Activated CD8-positive, alpha-beta memory T cell treated with anti-CD3 and anti-CD28 coated beads, Interleukin-2, amount 50 U/mL, for 1 hour (primary cell): ENCODE results near the gene SPINT2.

Experiments
- DNase-seq: peaks from one replicate; pipeline ENCODE4 v3.0.0-alpha.2; 2020; ENCODE audit errors: extremely low read depth

Gene SPINT2

DNA sequence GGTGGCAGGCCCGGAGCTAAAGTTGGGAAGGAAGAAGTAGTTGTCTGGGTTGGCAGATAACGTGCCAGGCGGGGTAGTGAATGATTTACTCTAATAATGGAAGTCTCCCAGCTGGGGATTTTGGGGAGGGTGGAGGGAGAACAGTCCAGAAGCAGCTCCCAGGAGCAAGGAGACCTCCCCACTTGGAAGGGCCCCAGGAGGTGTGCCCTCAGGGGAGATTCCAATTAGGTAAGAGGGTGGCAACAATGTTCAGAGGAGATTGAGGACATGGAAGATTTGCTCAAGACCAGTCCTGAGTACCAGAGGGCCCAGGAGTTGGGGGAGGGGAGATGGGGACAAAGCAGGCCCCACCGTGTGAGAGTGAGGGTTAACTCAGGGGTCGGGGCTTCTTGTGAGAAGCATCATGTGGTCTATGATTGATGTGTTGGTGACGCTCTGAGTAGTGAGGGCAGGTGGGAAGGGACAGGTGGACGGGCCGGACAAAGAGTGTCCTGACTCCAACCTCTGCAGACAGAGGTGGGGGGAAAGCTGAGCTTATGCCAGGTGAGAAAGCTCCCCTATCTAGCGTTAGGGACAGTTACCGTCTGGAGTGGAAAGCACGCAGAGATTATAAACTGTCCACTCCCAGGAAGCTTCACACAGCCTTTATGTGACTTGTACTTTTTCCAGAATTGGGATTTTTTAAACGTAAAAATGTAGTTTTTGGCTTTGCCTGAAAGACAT lies 3.5 kb downstream of the SPINT2 start:
- DNase-seq, result no peak

DNA sequence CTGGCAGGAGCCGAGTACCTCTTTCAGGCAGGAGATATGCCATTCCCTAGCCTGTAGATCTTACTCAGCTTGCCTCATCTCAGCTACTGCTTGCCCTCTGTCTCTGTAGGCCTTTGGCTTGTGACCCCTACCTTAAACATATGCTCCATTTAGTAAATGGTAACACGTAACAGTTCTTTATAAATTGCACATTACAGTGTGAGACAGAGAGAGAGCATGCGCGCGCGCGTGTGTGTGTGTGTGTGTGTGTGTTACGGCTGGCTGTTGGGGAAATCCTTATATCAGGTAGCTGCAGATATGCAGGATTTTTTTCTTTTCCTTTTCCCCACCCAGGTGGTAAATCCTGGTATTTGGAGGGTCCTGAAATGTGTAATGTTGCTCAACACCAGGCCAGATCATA lies 4.2 kb downstream of the SPINT2 start:
- no peak for DNase-seq

DNA sequence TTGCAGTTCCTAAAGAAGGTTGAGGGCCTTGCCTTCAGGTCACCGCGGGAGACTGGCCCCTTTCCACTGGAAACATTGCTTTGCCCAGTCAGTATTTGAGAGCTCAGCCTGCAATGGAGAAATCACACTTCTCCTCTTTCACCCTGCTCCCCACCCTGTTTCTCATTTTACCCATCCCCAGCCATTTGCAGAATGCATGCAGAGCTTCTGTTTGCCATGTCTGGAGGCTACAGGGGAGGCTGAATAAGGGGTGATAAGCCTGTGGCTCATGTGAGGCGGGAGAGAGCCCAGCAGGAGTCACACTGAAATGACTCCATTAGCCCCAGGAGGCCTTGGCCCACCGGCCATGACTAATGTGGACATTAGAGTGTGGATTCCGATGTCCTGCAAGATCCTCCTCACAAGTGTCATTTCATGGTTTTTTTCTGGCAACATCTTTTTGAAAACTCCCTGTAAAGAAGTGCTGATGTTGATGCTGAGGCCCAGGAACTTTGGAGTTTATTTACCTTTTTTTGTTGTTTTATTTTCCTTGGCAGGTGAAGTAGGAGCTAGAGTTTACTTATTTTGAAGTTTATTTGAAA lies 6.3 kb downstream of the SPINT2 start:
- DNase-seq, result no peak

DNA sequence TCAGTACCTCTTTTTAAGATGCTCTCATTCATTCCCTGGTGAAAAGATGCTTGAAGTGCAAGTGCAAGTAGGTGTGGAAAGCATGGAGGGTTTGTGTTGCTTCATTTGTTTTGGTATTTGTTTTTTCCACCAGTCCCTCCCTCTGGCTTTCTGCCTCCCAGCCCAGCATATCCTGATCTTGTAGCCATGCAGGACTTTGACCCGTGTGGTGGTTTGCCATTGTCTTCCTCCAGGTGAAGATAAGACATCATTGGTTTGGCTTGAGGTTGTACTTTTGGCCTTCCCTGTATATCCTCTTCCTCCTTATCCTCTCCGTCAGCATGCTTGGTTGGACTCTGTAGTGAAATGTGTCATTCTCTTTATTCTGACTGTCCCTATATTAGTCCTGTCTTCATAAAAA lies 9.1 kb downstream of the SPINT2 start:
- no peak for DNase-seq

DNA sequence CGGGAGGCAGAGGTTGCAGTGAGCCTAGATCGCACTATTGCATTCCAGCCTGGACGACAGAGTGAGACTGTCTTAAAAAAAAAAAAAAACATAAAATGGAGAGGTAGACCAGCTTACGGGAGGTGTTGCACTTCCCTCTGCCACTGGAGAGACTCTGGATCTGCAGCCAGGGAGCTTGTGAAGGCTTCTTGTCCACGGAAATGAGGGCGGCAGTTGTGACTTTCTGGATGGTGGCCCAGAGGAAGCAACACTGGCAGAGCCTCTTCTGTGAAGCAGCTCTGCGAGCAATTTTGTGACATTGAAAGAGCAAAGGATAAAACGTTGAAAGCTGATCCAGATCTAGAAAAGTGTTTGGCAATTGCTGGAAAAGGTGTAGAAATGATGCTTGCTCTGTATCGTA lies 10.4 kb downstream of the SPINT2 start:
- DNase-seq, result no peak

DNA sequence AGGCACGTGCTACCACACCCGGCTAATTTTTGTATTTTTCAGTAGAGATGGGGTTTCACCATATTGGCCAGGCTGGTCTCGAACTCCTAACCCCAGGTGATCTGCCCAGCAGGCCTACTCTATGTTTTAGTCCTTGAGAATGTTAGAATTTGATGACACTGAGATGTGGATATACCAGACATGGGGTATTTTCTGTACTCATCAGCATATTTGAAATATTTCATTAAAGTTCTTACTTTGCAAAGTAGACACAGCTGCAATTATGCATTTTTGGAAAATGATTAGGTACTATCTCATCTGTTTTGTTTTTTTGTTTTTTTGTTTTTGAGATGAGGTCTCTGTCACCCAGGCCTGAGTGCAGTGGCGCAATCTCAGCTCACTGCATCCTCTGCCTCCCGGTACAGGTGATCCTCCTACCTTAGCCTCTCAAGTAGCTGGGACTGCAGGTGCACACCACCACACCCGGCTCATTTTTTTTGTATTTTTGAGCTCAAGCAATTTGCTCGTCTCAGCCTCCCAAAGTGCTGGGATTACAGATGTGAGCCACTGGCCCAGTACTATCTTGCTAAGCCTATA lies 12.7 kb downstream of the SPINT2 start:
- DNase-seq, result no peak

DNA sequence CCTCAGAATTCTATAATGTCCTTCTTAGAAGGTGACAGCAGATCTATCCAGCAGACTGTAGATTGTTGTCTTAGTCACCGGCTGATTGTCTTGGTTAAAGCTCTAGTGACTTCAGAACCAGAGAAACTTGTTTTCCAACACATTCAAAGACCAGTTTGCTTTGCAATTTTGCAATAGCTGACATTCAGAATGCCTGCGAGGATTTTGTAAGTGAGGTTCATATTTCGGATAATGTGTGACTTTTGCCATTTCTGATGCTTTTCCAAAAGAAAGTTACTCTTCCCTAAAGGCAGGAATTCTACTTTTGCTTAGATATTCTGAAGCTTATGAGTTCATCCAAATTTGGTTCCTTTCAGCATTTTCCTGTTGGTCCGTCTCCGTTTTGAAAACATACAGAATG lies 13.2 kb downstream of the SPINT2 start:
- no peak for DNase-seq

DNA sequence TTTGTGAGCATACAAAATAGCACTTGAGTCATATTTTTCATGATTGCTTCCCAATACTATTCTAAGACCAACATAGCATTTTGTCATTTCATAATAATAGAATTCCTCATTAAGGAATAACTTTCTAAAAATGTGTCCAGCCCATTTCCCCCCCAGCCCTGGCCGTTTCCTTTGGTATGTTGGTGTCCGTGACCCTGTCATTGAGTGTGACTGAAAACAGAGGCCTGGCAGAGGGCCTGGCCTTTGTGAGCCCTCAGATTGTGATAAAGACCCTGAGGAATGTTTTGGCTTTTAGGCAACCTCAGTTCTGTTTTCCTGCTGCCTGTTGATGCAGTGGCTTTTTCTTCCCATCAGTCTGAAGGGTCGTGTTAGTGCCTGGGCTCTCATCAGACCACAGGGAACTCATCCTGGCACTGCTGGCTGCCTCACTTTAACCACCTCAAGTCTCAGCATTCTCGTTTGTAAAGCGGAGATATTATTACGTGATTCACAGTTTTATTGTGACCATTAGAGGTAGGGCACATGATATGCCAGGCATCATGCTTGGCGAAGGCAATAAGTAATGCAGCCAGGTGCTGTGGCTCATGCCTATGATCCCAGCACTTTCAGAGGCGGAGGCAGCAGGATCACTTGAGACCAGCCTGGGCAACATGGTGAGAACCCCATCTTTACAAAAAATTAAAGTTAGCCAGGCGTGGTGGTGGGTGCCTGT lies 13.8 kb downstream of the SPINT2 start:
- no peak for DNase-seq

DNA sequence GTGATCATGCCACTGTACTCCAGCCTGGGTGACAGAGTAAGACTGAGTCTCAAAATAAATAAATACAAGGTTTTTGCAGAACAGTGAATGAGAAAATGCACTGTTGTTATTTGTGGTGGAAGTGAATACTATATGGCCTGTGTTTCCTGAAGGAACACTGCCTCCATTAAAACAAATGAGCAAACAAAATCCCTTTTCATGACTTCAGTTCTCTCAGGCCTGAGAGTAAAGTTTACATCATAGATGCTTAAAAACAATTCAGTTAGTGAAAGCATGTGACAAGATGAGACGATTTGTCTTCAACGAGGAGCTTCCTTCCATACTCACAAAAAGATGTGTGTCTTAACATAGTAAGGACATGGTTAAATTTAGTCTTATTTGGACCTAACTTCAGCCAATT lies 14.4 kb downstream of the SPINT2 start:
- no peak for DNase-seq

DNA sequence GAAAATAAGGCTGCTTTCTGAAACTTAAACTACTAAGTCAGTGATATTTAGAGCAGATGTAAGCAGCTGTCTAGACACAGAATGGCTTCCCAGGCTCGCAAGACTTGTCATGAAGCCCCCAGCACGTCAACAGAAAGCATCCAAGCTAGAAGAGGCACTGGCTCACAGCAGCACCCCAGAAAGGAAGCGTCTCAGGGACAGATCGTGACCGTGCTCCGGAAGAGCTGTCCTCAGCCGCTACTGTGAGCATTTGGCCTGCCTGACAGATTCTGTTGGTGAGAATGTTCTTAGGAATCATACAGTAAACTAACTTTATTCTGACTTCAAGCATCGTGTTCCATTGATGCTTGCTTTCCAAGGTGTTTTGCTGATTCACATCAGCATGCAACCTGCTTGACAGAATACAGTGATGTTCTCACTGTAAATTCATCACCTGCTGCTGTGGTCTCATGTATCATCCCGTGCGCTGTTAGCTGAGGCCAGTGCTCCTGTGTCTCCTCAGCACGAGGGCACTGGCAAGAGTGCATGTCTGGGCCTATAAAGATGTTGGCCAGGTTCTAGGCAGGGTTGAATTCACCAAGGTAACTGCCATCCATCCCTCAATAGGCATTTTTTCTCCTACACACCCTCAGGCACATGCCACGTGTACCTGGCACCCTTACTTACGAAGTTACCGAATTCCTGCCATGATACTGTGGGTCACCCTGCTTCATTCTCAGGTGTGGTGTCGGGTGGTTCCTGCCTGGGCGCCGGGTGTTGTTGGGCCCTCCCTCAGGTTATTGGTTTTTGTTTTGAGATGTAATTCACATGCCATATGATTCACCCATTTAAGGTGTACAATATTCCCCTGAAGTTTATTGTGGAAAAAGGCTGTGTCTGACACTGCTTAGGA lies 15.9 kb downstream of the SPINT2 start:
- DNase-seq, result no peak

DNA sequence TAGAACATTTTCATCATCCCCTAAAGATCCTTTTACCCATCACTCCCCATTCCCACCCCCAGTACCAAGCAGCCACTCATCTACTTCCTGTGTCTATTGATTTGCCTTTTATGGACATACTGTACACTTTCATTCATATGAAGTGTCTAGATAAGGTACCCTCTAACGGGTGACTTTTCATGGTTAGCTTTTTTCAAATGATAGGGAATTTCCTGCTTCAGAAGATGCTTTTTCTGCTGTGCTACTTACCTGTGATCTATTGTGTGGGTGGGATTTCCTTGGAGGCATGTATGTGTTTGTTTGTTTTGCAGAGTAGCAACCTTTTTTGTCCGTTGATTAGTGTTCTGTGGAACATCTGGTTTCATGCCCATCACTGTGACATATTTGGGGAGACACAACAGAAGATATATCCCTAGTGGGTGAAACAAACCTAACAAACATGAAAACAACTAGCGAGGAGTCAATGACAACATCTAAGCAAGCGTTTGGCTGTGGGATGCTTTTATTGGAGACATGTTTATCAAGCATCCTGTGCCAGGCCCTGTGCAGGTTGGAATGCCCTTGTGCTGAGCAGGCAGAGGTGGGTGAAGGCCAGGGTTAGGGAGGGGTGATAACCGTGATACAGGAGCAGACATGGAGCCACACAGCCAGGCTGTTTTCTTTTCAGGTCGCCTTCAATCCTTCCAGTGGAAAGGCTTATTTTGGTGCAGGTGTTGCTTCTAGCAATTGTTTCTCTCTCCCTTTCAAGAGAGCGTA lies 17.6 kb downstream of the SPINT2 start:
- DNase-seq, result no peak

DNA sequence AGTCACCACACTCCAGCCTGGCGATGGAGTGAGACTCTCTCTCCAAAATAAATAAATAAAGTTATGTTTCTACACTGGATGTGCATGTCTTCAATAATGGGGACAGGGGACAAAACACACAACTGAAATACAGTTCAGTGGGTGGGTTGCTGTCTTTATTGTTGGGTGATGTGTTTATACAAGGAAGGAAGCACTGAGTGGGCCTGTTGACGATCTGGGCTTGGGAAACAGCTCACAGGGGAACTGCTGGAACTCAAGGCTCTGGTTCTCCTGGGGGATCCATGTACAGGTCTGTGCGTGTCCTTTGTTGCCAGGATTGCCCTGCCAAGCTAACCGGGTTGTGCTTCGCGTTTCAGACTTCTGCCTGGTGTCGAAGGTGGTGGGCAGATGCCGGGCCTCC lies 18.9 kb downstream of the SPINT2 start:
- no peak for DNase-seq

DNA sequence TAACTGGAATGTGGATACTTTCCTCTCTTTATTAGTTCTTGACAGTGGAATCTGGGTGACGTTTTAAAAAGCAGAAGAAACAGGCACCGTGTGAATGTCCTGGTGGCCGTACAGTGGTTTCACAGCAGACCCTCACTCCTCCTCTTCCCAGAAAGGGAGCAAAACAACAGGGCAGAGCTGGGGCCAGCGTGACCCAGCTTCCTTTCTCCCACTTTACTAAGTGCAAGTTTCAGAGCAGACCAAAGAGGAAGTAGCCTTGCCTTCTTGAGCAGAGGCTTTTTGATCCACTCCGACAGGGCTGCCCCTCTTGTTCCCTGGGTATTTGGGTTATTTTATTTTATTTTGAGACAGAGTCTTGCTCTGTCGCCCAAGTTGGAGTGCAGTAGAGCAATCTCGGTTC lies 20.0 kb downstream of the SPINT2 start:
- no peak for DNase-seq

DNA sequence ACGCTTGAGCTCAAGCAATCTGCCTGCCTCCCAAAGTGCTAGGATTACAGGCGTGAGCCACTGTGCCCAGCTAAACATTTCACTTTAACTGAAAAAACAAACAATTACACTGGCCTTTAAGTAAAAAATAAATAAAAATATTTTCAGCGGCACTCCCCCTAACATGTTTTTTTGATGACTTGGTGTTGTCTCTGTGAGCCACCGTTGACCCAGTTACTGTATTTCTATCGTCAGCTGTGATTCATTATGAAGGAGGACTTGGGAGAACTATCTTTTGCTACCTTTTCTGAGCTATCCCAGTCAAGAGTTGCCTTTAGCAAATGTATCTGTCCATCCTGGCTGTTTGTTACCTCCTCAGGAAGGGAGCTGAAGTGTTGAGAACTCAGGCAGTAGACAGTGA lies 21.2 kb downstream of the SPINT2 start:
- no peak for DNase-seq

DNA sequence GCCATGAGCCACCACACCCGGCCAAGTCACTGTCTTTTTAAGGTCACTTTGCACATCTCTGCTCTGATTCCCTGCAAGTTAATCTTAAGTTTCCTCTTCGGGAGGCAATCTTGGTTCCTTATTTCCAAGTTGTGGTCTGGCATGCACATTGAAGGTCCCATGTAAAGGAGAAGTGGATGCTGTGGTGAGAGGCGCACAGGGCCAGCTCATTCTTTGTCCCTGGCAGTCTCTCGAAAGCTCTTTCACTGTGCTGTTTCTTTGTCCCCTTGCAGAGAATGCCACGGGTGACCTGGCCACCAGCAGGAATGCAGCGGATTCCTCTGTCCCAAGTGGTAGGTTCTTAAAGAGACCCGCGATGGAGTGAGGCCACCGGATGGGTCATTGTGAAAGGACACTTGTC lies 23.2 kb downstream of the SPINT2 start:
- no peak for DNase-seq

DNA sequence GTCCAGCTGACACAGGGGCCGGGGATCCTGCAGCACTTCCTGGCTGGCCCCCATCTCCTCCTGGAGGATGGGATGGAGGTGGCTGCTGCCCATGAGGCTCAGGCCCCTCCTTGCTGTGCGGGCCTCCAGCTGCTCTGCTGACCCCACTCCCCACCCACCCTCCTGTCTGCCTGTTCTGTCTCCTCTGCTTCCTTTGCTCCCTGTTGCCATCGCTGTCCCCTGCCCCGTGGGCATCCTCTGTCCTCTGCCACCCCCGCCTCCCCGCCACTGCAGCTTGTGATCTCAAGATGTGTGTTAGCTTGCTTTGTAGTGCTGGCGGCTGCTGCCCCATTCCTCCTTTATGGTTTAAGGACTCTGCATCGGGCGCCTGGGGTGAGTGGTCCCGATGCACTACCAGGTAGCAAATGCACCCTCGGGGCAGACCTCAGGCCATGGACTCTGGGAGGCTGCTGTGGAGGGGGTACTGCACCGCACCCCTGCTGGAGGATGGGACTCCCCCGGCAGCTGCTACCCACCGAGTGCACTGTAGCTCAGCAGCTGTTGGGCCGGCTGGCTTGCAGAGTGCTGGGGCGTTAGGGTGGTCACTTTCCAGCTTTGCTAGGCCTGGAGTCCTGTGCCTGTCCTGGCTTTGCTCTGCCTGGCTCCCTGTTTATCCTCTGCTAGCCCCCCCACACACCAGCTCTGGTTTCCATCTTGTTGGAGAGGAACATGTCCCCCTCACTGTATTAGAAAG lies 23.9 kb downstream of the SPINT2 start:
- DNase-seq, result no peak

DNA sequence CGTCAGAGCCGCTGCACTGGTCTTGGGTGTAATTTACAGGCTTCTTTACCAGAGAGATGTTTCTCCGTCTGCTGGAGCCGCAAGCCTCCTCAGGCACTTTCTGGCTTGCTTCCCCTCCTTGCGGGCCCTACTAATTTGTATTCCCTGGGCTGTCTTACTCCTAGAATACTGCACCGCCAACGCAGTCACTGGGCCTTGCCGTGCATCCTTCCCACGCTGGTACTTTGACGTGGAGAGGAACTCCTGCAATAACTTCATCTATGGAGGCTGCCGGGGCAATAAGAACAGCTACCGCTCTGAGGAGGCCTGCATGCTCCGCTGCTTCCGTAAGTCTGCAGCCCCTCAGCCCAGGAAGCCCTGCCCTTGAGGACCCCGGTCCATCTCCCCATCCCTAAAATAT lies 25.6 kb downstream of the SPINT2 start:
- no peak for DNase-seq

DNA sequence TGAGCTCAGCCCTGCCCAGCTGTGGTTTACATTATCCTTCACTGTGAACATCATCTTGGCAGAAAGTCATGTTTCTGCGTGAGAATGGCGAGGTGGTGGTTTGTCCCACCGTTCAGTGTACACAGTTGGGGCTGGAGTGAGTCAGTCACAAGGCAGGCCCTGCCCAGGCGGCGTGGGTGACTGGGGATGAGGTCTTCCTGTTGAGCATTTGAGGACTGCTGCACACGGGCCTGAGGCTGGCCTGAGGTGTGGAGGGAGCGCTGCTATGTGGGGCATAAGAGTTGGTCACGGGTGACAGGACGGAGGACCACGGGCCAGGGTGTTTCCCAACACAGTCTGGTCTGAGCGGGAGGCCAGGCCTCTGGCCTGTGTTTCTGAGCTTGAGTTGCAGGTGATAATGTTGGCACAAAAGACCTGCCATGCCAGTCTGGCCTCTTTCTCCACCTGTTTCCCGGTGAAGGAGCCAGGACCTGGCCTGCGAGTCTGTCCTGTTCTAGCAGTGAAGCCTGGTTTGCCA lies 26.3 kb downstream of the SPINT2 start:
- no peak for DNase-seq

DNA sequence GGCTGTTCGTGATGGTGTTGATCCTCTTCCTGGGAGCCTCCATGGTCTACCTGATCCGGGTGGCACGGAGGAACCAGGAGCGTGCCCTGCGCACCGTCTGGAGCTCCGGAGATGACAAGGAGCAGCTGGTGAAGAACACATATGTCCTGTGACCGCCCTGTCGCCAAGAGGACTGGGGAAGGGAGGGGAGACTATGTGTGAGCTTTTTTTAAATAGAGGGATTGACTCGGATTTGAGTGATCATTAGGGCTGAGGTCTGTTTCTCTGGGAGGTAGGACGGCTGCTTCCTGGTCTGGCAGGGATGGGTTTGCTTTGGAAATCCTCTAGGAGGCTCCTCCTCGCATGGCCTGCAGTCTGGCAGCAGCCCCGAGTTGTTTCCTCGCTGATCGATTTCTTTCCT lies 27.5 kb downstream of the SPINT2 start:
- DNase-seq, result no peak

DNA sequence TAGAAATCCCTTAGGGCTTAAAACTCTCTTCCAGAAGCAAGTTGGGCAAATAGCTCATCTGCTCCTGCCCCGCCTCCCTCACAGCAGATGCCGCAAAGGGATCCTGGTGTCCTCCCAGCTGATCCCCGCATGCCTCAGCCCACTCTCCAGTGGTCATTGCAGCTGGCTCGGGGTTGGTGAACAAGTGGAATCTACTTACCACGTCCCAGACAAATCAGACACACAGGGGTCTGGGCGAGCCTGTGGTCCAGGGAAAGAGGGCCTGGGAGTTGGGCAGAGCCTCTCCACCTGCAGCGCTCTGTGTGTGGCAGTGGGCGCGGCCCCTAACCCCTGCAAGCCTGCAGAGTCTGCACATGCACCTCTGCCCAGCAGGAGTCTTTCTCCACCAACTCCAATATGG lies 28.9 kb downstream of the SPINT2 start:
- no peak for DNase-seq
